Skeletal muscle cell (primary cell): ENCODE measurements around the gene PAPPA2.

Experiments
- DNase-seq: peaks from one replicate; pipeline ENCODE4 v3.0.0-alpha.2; 2010; ENCODE audit warnings: low read depth
- H3K4me3 ChIP-seq: 2 replicates; pipeline ENCODE4 v1.5.1; 2011; ENCODE audit warnings: low read depth, mild to moderate bottlenecking, control low read depth, low read length, moderate library complexity

Gene PAPPA2

DNA sequence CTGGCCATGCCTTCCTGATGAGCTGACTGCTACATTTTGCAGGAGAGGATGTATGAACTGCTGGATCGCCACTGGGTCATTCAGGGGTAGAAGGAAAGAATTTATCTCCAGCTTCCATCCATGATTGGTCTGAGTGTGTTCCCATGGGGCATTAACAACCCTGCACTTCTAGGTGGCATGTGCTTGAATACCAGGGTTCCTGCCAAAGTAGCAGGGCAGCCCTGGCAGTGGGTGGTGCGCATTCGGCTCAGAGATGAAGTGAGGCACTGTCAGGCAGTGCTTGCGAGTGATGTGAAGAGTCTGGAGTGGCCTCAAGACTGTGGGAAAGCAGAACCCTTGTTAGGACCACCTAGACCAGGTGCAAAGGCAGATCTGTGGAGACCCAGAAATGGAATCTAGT lies 406.6 kb downstream of the PAPPA2 start:
- no peak overlapping the region for H3K4me3 ChIP-seq

DNA sequence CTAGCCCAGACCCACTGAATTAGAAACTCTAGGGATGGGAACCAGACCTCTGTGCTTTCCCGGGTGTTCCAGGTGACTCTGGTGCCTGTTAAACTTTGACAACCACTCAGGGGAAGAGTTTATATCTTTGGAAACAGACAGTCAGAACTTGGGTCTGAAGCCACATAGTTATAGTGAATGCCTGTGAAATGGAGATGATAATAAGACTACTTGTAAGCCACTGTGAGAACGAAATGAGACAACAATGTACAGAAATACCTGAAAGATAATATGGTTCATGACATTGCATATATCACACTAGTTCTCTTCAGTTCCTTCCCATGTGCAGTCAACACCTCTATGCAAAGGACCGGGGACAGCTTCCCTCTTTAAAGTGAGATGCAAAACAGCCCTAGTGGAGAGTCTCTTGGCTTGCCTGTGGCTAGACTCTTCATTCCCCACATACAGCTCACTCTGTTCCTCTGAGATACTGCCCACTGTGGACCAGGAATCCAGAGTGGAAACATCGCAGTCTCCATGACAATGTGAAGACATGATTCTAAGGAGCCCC lies 414.1 kb downstream of the PAPPA2 start:
- DNase-seq = no peak
- no peak overlapping the region for H3K4me3 ChIP-seq

More for the DNA sequence above, 406.6 kb downstream of the PAPPA2 start:
- no peak for DNase-seq

DNA sequence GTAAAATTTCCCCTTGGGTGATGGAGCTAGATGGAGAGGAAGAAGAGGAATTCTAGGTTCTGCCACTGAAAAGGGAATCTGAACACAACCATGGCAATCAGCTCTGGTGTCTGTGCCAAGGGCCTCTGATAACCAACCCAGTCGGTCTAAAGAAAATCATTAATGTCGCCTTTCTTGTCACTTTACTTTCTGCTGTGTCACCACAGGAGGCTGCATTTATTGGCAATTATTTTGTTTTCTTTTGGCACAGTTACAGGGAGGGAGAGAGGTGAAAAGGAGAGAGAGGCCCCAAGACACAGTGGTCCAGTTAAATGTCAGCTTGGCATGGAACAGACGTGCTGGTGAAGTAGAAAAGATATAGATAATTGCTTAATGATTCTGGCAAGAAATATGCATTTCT lies 414.6 kb downstream of the PAPPA2 start:
- H3K4me3 ChIP-seq = no peak overlapping the region
- no peak for DNase-seq

DNA sequence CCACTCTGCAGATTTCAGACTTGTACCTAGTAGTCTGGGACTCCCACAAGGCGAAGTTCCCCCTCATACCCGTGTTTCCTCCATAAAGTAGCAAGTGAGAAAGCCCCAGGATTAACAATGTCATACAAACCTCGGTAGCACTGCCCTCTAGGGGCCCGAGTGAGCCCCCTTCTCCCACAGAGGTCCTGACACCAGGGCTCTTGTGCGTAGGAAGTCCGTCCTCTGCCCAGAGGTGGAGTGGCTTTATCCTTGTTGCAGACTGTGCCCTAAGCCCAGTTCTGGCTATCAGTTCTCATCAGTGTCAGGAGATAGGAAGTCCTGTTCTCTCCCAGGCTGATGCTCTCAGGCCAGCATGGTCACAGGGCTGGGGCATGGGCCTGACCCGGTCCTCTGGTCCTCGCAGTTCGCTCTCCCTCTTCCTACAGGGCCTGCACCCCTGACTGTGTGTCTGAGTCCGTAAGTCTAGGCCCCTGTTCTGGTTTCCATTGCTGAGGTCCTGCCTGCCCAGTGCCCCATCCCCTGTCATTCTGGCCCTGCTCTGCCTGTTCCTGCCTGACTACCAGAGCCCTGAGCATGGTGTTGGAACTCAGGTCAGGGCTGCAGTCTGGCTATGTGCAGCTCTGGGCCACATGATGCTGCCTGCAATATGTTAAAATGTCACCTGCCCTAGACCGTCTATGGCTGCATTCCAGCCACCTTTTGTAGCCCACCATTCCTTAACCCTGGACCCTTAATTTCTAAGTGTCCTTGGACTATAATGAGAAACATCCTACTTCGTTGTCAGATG lies 416.0 kb downstream of the PAPPA2 start:
- no peak for DNase-seq
- no peak overlapping the region for H3K4me3 ChIP-seq

DNA sequence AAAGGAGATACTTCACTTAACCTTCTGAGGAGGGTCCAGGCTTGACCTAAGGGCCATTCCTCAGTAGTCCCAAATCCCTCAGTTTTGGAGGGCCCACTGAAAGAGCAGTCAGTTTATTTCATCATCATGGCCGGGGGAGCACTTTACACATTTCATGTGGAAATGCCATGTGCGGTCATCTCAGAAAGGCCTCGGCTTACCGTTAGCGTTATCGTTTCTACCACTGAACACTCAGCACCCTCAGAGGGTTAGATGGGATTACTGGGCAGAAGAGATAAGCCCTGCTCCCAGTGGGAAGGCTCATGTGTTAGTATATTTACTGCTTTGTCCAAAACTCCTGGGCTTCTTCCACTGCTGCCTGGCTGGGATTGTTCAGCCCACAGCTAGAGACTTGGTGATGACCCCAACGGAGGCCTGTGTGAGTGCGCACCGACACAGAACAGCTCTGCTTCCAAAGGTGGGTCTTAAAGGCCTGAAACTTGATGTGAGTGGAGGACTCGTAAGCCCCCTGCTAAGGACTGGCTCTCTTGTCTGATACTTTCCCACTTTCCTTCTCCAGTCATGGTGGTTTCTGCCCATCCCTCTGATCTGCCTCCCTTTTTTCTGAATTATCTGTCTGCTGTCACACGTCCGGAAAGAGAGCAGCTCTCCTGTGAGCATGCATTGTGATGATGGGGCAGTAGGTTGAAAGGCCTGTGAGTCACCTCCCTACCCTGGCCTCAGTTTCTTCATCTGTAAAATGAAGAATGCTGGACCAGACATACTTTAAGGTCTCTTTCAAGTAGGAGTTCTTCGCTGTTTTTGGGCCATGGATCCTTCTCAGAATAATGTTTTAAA lies 417.0 kb downstream of the PAPPA2 start:
- no peak overlapping the region for H3K4me3 ChIP-seq
- no peak for DNase-seq

DNA sequence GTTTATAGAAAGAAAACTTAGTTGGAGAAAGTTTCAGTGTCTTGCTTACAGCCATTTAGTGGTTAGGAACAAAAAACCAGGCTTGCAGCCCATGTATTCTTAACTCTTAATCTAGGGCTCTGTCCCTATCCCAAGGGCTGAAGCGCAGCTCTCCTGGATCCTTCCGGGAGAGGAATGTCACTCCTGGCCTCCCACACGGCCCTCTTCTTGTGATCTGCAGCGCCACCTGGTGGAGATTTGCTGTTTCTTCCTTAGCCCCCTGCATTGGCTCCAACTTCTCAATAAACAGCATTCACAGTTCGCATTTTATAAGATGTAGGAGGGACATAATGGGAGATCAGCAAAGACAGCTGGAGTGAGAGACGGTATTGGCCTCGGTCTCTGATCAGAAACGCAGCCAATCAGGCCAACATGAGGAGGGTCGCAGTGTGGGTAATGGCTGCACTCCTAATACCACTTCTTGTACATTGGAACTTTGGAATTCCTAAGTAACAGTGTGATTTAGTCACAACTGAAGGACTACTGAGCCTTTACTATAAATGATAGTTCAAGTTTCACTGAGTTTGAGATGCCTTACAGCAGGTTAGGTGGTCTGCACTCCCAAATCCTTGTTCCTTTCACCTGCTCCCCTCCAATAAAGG lies 418.1 kb downstream of the PAPPA2 start:
- DNase-seq = peak; percentile 16
- no peak overlapping the region for H3K4me3 ChIP-seq

DNA sequence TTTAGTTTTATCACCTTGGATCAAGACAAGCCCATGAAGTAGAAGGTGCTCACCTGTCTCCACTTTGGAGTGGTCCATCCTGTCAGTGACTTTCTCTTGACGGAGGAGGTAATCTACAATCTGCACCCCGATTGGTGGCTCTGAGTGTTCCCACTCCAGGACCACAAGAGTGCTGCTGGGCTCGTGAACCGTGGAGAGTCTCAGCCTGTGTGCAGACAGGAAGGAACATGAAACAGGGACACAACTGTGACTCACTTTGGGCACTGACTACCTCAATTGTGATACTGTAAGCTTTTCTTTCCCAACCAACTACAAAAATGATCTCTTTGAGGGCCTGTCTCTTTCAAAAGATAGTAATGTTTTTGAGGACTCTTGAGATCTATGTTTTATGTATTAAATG lies 421.3 kb downstream of the PAPPA2 start:
- no peak for DNase-seq
- no peak overlapping the region for H3K4me3 ChIP-seq

DNA sequence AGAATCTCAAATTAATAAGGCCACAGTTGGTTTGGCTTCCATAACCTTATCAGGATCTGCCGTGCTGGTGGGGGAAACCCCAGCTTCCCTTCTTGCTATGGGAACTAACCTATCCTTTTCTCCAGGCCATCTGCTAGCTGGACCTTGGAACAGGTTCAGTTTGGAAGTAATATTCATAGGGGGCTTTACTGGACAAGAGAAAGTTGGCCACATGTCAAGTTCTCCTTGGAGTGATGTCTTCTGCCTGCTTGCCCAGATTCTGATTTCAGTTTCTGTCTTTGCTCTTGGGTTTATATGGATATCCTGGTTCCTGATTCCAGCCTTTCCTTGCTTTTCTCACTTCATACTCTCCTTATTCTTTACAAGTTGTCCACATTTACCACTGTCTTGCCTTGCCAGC lies 421.9 kb downstream of the PAPPA2 start:
- no peak for DNase-seq
- H3K4me3 ChIP-seq = no peak overlapping the region

DNA sequence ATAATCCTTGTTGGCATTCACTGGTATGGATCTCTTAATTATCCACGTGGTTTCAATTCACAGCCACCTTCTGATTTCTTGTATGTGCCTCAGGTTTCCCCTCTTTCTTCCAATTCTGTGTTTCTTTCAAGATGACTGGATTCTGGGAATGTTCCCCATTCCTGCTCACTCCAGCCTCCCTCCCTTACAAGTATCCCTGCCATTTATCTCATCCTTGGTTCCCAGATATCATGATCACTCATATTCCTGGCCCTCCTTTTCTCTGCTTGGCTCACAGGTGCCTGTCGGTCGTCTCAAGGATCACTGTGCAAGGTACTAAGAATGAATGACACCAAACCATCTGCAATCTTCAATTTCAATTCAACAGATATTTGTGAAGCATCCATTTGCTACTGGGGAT lies 422.4 kb downstream of the PAPPA2 start:
- DNase-seq = no peak

DNA sequence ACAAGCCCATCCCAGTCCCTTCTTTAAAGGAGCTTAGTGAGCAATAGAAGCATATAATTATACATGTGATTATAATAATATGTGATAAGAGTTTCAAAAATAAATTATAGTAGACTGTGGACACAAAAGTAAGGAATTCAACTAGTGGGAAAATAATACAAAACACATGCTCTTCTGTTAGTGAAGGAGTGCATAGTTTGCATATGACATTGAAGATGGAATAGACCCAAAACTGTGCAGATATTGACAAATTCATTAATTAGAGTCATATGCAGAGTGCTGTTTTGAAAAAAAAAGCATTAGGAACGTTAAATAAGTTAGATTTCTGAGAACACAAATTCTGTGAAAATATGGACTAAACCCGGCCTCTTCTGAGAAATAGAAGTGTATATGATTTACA lies 422.8 kb downstream of the PAPPA2 start:
- no peak for DNase-seq
- H3K4me3 ChIP-seq = no peak overlapping the region

More for the DNA sequence above, 422.4 kb downstream of the PAPPA2 start:
- H3K4me3 ChIP-seq = no peak overlapping the region

DNA sequence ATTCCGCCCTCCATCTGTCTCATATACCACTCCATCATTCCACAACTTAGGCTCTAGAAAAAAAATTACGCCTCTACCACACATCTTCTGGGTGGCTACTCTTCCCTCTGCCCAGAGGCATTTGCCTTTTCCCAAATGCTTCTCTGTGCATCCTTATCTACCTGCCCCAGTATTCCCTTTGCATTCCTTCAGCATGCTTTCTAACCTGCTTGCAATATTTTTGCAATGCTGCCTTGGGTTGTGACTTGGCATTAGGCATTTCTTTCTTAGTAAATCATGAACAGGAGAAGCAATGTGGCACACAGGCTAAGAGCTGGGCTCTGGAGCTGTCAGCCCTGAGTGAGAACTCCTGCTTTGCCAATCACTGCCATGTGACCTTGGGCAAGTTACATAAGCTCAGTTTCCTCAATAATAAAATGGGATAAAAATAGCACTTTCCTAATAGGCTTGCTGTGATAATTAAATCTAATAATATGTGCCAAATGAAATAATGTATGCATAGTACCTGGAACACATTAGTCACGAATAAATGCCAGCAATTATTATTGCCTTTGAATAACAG lies 425.6 kb downstream of the PAPPA2 start:
- H3K4me3 ChIP-seq = no peak overlapping the region
- DNase-seq = no peak

DNA sequence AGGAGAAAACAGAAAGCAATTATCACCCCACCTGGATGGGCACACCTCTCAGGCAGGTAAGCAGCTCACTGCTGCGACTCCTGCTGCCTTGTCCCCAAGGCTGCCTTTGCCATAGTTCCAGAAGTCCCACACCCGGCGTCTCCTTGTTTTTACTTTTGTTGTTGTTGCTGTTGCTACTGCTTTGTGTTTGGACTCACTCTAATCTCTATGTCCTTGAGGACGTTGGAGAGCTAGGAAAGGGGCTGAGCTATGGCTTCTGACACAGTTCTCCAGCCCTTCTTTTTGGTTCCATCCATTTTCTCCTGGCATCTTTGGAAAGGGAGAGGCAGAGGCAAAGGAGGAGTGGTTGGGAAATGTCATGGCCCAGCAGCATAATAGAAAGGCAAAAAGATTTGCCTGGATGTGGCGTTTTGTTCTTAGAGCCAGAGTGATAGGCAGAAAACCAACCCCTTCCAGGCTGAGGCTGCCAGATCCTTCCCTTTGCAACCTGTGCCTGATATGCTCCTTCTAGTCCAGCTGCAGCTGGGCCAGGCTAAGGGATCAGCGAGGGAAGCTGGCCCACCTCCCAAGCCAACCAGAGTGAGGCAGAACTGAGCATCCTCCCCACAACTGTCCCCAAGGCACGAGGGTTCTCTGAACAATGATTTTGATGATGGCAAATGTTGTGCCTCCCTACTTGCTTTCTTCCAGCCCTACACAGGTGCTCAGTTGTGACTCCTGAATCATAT lies 430.8 kb downstream of the PAPPA2 start:
- no peak overlapping the region for H3K4me3 ChIP-seq
- DNase-seq = no peak

DNA sequence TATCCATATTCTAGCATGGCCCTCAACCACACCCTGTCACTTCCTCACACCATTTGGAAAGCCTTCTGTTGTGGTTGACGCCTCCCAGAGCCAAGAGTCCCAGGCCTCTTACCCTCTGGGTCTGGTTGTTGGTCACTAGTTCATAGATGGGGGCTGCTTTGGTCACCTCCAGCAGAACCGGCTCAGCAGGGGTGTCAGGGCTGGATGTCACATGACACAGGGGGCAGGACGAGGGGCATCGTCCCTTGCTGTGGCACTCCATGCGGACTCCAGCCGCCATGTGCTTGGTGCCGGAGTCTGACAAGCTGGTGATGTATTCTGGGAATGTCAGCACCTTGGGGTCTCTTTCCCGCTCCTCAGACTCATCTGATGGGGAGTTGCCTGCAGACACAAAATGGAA lies 431.5 kb downstream of the PAPPA2 start:
- H3K4me3 ChIP-seq = no peak overlapping the region
- DNase-seq = no peak
